MM.1S (cell line): ENCODE results near the gene DNAAF1.

Experiments
- EZH2phosphoT487 ChIP-seq: fragments of 300-600 bp; sonication (generic); IDR thresholded peaks from 2 replicates; pipeline ENCODE4 v1.6.1; 2018; ENCODE audit warnings: antibody characterized with exemption, low read length
- TF ChIP-seq, protein P1 (sequence below): fragments of 300-600 bp; sonication (generic); IDR thresholded peaks from 2 replicates; pipeline ENCODE4 v1.5.1; 2016; ENCODE audit warnings: antibody characterized with exemption, low read length, mixed read lengths

DNA sequence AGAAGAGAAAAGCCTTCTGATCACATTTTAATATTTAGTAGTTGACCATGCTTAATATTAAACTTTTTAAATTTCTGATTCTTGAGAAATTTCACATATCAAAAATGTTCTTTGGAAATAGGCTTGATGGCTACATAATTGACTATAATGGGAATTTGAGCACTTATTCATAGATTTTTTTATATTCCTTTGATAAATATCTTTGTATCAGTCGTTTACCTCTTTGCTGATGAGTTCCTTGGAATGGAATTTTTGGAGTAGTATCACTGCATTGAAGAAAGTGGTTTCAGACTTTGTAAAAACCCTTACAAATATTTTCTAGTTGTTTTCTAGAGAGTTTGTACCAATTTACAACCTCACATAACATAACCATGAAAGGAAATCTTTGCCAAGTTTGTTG is 14.7 kb downstream of the DNAAF1 start:
- TF ChIP-seq, protein P1, sequence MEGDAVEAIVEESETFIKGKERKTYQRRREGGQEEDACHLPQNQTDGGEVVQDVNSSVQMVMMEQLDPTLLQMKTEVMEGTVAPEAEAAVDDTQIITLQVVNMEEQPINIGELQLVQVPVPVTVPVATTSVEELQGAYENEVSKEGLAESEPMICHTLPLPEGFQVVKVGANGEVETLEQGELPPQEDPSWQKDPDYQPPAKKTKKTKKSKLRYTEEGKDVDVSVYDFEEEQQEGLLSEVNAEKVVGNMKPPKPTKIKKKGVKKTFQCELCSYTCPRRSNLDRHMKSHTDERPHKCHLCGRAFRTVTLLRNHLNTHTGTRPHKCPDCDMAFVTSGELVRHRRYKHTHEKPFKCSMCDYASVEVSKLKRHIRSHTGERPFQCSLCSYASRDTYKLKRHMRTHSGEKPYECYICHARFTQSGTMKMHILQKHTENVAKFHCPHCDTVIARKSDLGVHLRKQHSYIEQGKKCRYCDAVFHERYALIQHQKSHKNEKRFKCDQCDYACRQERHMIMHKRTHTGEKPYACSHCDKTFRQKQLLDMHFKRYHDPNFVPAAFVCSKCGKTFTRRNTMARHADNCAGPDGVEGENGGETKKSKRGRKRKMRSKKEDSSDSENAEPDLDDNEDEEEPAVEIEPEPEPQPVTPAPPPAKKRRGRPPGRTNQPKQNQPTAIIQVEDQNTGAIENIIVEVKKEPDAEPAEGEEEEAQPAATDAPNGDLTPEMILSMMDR = no peak
- TF ChIP-seq EZH2phosphoT487 = no peak
